Mammary epithelial cell (primary cell): ENCODE results near the gene OR52I1.

ENCODE experiments used
- CTCF ChIP-seq, 2 donors: IDR thresholded peaks in 1 of 2; conservative IDR thresholded peaks in 1 of 2; 2 replicates each; pipeline ENCODE4 v1.5.1; 2011 to 2012; ENCODE audit warnings: inconsistent platforms in 2 of 2, low read length in 2 of 2, mild to moderate bottlenecking in 2 of 2, control low read depth in 1 of 2, low read depth in 1 of 2; ENCODE audit not compliant: insufficient read depth in 1 of 2; ENCODE audit errors: extremely low read depth in 1 of 2
- EZH2 ChIP-seq: IDR thresholded peaks from 2 replicates; pipeline ENCODE4 v1.6.1; 2012; ENCODE audit warnings: low read length, inconsistent platforms, borderline replicate concordance

GRCh38 chr11:4544891-4545290 is 48.9 kb upstream of the OR52I1 start, which contains the start of gene OR52M1:
- TF ChIP-seq CTCF (conservative IDR thresholded peaks at IDR 0.05 in 1 of 2, IDR thresholded peaks at IDR 0.05 in 1 of 2; ENCODE audit: extremely low read depth in 1 of 2, insufficient read depth in 1 of 2, low read depth in 1 of 2, low read length in 2 of 2) (no peak), EZH2 (no peak)
